K562 (cell line): ENCODE measurements around the gene FAM120B. TPM values are rescaled to one million over a fixed set of nuclear protein-coding genes. Genes with fewer than 3 reads are reported as not detected.

Experiments
- ATAC-seq: fragments of 200-7000 bp; cut with Tn5 transposase; 3 replicates; pipeline ENCODE4 v1.9.1; 2020; ENCODE audit warnings: moderate library complexity
- BruUV-seq: library from RNA; stranded (reverse); fragments of 400-500 nt; replicated peaks from 2 replicates; lab custom pipeline; 2021; lab: Mats Ljungman, UMichigan
- CTCF ChIA-PET: fragments of 300-600 bp; formaldehyde crosslinking; extraction: SDS; loops from one replicate; lab custom pipeline; 2021; ENCODE audit warnings: low intra/inter-chr PET ratio; lab: Yijun Ruan, JAX
- POLR2A ChIA-PET: fragments of 300-600, 350-650 bp; sonication (Branson Sonifier 250); formaldehyde crosslinking; extraction: SDS; loops from one replicate; lab custom pipeline; 2021; ENCODE audit warnings: antibody characterized with exemption, inconsistent platforms; lab: Yijun Ruan, JAX
- DNase-seq, 4 experiments: peaks; one replicate each; pipeline versions ENCODE4 v3.0.0 to v3.0.0-alpha.2; 2011 to 2018; ENCODE audit warnings: low spot score in 3 of 4, mixed read lengths in 3 of 4; ENCODE audit errors: extremely low read depth in 1 of 4
- FAIRE-seq: peaks from 2 replicates; lab custom pipeline; 2011; peaks lifted over from hg19 to GRCh38; lab: Jason Lieb, UNC
- H2AFZ ChIP-seq: 2 replicates; pipeline ENCODE4 v1.6.0; 2011; ENCODE audit warnings: low read depth, low read length, control low read depth, inconsistent platforms
- H3K27ac ChIP-seq: fragments of 200-600 bp; 3 replicates; pipeline ENCODE4 v1.8.0; 2011; ENCODE audit warnings: low read depth, mild to moderate bottlenecking, control low read depth, inconsistent platforms, low read length, moderate library complexity, mixed read lengths; ENCODE audit errors: extremely low read depth
- H3K27me3 ChIP-seq, 2 experiments: fragments of 300-600 bp in 1 of 2; 2 replicates in 1 of 2; 3 replicates in 1 of 2; pipeline versions ENCODE4 v1.6.0 to v1.8.0; 2011; ENCODE audit warnings: inconsistent platforms in 2 of 2, low read length in 2 of 2, mild to moderate bottlenecking in 1 of 2, mixed read lengths in 1 of 2, moderate library complexity in 1 of 2; ENCODE audit not compliant: control insufficient read depth in 2 of 2, insufficient read depth in 2 of 2
- H3K36me3 ChIP-seq: fragments of 300-600 bp; 3 replicates; pipeline ENCODE4 v1.8.0; 2011; ENCODE audit warnings: mild to moderate bottlenecking, low read length, inconsistent platforms; ENCODE audit not compliant: control insufficient read depth, insufficient read depth
- H3K4me1 ChIP-seq, 2 experiments: fragments of 200-600 bp in 1 of 2; replicated peaks in 1 of 2; 2 replicates in 1 of 2; 3 replicates in 1 of 2; pipeline versions ENCODE4 v1.5.1 to v1.8.0; 2011; ENCODE audit warnings: inconsistent platforms in 2 of 2, low read length in 2 of 2, mild to moderate bottlenecking in 1 of 2, mixed read lengths in 1 of 2, moderate library complexity in 1 of 2; ENCODE audit not compliant: control insufficient read depth in 2 of 2, insufficient read depth in 2 of 2
- H3K4me2 ChIP-seq: 2 replicates; pipeline ENCODE4 v1.6.1; 2011; ENCODE audit warnings: low read length, control low read depth, inconsistent platforms, mixed read lengths; ENCODE audit not compliant: insufficient read depth
- H3K4me3 ChIP-seq: fragments of 200-600 bp; sonication (generic), shearing (Covaris generic); 2 replicates; pipeline ENCODE4 v1.5.1; 2016; ENCODE audit warnings: control low read depth, inconsistent platforms
- H3K79me2 ChIP-seq: fragments of 200-600 bp; 3 replicates; pipeline ENCODE4 v1.8.0; 2011; ENCODE audit warnings: low read length, inconsistent platforms; ENCODE audit not compliant: control insufficient read depth, insufficient read depth
- H3K9ac ChIP-seq, 2 experiments: 2 replicates each; pipeline versions ENCODE4 v1.6.0 to v1.6.1; 2011; ENCODE audit warnings: low read depth in 2 of 2, low read length in 2 of 2, control low read depth in 1 of 2, inconsistent platforms in 1 of 2, mild to moderate bottlenecking in 1 of 2, mixed read lengths in 1 of 2; ENCODE audit not compliant: insufficient read depth in 1 of 2
- H3K9me1 ChIP-seq: one replicate; pipeline ENCODE4 v1.6.0; 2011; ENCODE audit warnings: inconsistent platforms, mild to moderate bottlenecking, low read length, moderate library complexity; ENCODE audit not compliant: control insufficient read depth, insufficient read depth
- H3K9me3 ChIP-seq: replicated peaks from 2 replicates; pipeline ENCODE4 v1.5.1; 2011; ENCODE audit warnings: low read depth, low read length, inconsistent platforms; ENCODE audit not compliant: control insufficient read depth, insufficient read depth
- H4K20me1 ChIP-seq: replicated peaks from 2 replicates; pipeline ENCODE4 v1.6.1; 2011; ENCODE audit warnings: low read length, inconsistent platforms, mixed read lengths; ENCODE audit not compliant: control insufficient read depth, insufficient read depth
- C11orf30 ChIP-seq: fragments of 450-650 bp; IDR thresholded peaks from 2 replicates; pipeline ENCODE4 v1.6.1; 2016; ENCODE audit warnings: low read depth, mild to moderate bottlenecking
- KAT2B ChIP-seq: IDR thresholded peaks from one replicate; pipeline ENCODE4 v1.6.1; 2012; ENCODE audit warnings: low read depth, mild to moderate bottlenecking, control low read depth, inconsistent platforms, low read length, moderate library complexity
- LEF1 ChIP-seq: fragments of 450-650 bp; IDR thresholded peaks from 2 replicates; pipeline ENCODE4 v1.6.1; 2016; ENCODE audit warnings: mild to moderate bottlenecking
- MAFF ChIP-seq: IDR thresholded peaks from 2 replicates; pipeline ENCODE4 v1.6.1; 2012; ENCODE audit warnings: low read length, improper control_type of control experiment
- NR4A1 ChIP-seq, 2 experiments: fragments of 250-450 bp in 1 of 2; fragments of 450-650 bp in 1 of 2; sonication (Bioruptor Pico) in 1 of 2; IDR thresholded peaks; 2 replicates each; pipeline versions ENCODE4 v1.4.0 to v1.6.1; 2016 to 2020; ENCODE audit warnings: mild to moderate bottlenecking in 2 of 2, missing compliant biosample characterization in 1 of 2, missing genetic modification characterization in 1 of 2, moderate library complexity in 1 of 2
- SMARCA5 ChIP-seq: fragments of 450-650 bp; IDR thresholded peaks from 2 replicates; pipeline ENCODE4 v1.6.1; 2016
- TRIM28 ChIP-seq: fragments of 450-650 bp; IDR thresholded peaks from 2 replicates; pipeline ENCODE4 v1.6.1; 2017
- ZC3H11A ChIP-seq: IDR thresholded peaks from 2 replicates; pipeline ENCODE4 v1.6.1; 2012; ENCODE audit warnings: low read depth, low read length, improper control_type of control experiment
- ZNF3 ChIP-seq: fragments of 250-450 bp; sonication (Bioruptor Pico); IDR thresholded peaks from 2 replicates; pipeline ENCODE4 v1.5.0; 2021; ENCODE audit warnings: mild to moderate bottlenecking, moderate library complexity
- WGBS: fragments of 100-300 bp; shearing (Covaris generic); methylation state at CpG from one replicate; pipeline ENCODE4 v1.1.6; 2016; ENCODE audit warnings: low coverage, mixed read lengths; ENCODE audit not compliant: insufficient coverage; ENCODE audit errors: missing lambda C conversion rate; 5-methylcytosine and 5-hydroxymethylcytosine counted together
- in situ Hi-C: fragments of 300-500 bp; cut with MboI; formaldehyde crosslinking; loops from 4 replicates; pipeline ENCODE4 v1.15.0; 2018; ENCODE audit warnings: inconsistent platforms, mixed read lengths
- intact Hi-C: fragments of 100-400 bp; cut with micrococcal nuclease; formaldehyde crosslinking; loops from 2 replicates; pipeline ENCODE4 v1.14.2; 2022
- polyA plus RNA-seq, 8 experiments: library from polyadenylated mRNA; depleted of rRNA in 4 of 8; stranded (reverse) in 5 of 8; unstranded in 3 of 8; fragments of >200 nt; fragmentation: Nextera tagmentation in 2 of 8; fragmentation: Illumina TruSeq in 1 of 8; extraction: Ambion mirVana in 2 of 8; extraction: Trizol in 1 of 8; gene quantifications; 2 replicates each; pipeline versions ENCODE4 v1.2.1 to v1.2.3, GENCODE V29; 2011 to 2014; ENCODE audit warnings: inconsistent platforms in 1 of 8, missing spikeins in 1 of 8
- total RNA-seq, 7 experiments: library from RNA; depleted of rRNA in 6 of 7; stranded (reverse); fragments of >200 nt in 6 of 7; fragmentation: Illumina TruSeq in 2 of 7; extraction: Trizol in 2 of 7; gene quantifications; 2 replicates each; pipeline versions ENCODE4 v1.2.1 to v1.2.3, GENCODE V29; 2011 to 2021; ENCODE audit warnings: low replicate concordance in 1 of 7

FAM120B gene
- total and polyA plus RNA-seq, 9 of the 15 experiments (the other 6 are each of a cell fraction or from before 2014, with no cell fraction given), result 3.5 to 22.6 (median 14.7) TPM

DNA sequence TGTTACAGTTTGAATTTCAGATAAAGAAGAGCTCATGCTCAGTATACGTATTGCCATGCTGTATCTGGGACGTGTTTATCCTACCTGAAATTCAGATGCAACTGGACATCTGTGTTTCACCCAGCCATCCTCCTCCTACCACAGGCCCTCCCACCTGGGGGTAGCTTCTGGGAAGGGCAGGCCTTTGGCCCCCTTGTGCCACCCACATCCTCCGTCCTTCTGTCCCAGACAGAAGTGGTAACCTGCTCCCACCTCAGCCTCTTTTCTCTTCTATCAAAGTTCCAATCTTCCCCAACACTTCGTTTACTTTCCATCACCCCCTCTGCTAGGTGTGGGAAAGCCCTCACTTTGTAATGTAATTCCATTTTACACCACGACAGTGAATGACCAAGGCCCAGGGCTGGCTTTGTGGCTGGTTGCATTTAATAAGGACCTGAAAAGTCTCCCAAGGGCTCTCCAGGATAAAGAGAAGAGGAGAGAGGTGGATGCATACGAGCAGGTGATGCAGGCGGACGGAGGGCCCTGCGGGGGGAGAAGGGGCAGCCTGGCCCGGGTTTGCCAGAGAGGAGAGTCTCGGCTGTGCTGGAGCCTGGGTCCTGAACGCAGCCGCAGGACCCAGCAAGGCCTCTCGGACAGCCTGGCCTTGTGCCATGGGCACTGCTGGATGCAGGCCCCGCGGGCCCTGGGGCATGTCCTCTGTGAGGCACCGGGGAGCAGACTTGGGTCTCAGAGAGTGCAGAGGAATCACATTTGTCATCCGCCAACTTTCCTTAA, 148.1 kb downstream of the FAM120B start:
- ATAC-seq (no peak), FAIRE-seq (no peak), DNase-seq (no peak)
- ChIA-PET CTCF (no interaction called here), POLR2A (no interaction called here)
- BruUV-seq, result no TSS peak
- Histone ChIP-seq H3K4me3 (no peak overlapping the region), H3K4me1 (peaks cover 0 to 13% of the 10 kb centered on the region in 2 experiments; a peak in 1 of 5 replicates), H3K36me3 (no peaks in the 10 kb centered on the region), H3K79me2 (no peaks in the 10 kb centered on the region), H3K9me1 (no peaks in the 10 kb centered on the region), H4K20me1 (peaks cover 10% of the 10 kb centered on the region; the same call in 1 of the 2 replicates), H2AFZ (no peak overlapping the region), H3K27ac (no peak overlapping the region), H3K9ac (no peak overlapping the region), H3K4me2 (no peak overlapping the region), H3K9me3 (peaks cover 3% of the 10 kb centered on the region), H3K27me3 (peaks cover 55 to 77% of the 10 kb centered on the region in 2 experiments)
- 2% methylated on average over 18 of the region's 18 CpGs for WGBS
- intact Hi-C loops (no loop called here), in situ Hi-C loops (no loop called here)
- TF ChIP-seq KAT2B (no peak), ZC3H11A (no peak), C11orf30 (no peak), SMARCA5 (no peak), NR4A1 (CRISPR knock-in tag; IDR thresholded peaks at IDR 0.05) (no peak), NR4A1 (tag; IDR thresholded peaks at IDR 0.05) (no peak), TRIM28 (no peak), ZNF3 (CRISPR knock-in tag) (no peak), MAFF (no peak), LEF1 (no peak)
- TF ChIP-seq, all 486 proteins: peak for 0
